Upper lobe of left lung (tissue), 6 donors: ENCODE measurements around the gene EPB41L4B. TPM values are rescaled to one million over a fixed set of nuclear protein-coding genes. Genes with fewer than 3 reads are reported as not detected.

ENCODE experiments used
- ATAC-seq, 2 donors: fragments of 200-7000 bp; cut with Tn5 transposase; one replicate each; pipeline ENCODE4 v1.9.1; 2022; ENCODE audit warnings: mild to moderate bottlenecking in 2 of 2, moderate library complexity in 2 of 2; ENCODE audit not compliant: low FRiP score in 2 of 2
- DNase-seq, 2 donors: peaks; one replicate each; pipeline ENCODE4 v3.0.0-alpha.2; 2019 to 2020
- H3K27ac ChIP-seq, 4 donors: fragments of 200-600 bp; sonication (generic); one replicate each; pipeline ENCODE4 v1.5.1; 2016 to 2019
- H3K27me3 ChIP-seq, 4 donors: fragments of 200-600 bp; sonication (generic); one replicate each; pipeline ENCODE4 v1.5.1; 2017 to 2019
- H3K36me3 ChIP-seq, 4 donors: fragments of 200-600 bp; sonication (generic); one replicate each; pipeline ENCODE4 v1.5.1; 2016 to 2019
- H3K4me1 ChIP-seq, 4 donors: fragments of 200-600 bp; sonication (generic); one replicate each; pipeline ENCODE4 v1.5.1; 2018 to 2019
- H3K4me3 ChIP-seq, 4 donors: fragments of 200-600 bp; sonication (generic); one replicate each; pipeline ENCODE4 v1.5.1; 2017 to 2019; ENCODE audit warnings: mild to moderate bottlenecking in 2 of 4, moderate library complexity in 1 of 4
- H3K9me3 ChIP-seq, 4 donors: fragments of 200-600 bp; sonication (generic); one replicate each; pipeline ENCODE4 v1.5.1; 2018 to 2019
- CTCF ChIP-seq, 6 experiments: fragments of 450-650 bp in 4 of 6; fragments of 200-600 bp in 2 of 6; sonication (generic) in 2 of 6; IDR thresholded peaks; one replicate each; pipeline ENCODE4 v1.5.1; 2016 to 2019; ENCODE audit warnings: antibody characterized with exemption in 6 of 6
- EP300 ChIP-seq, 4 donors: sonication (generic); formaldehyde crosslinking; IDR thresholded peaks; one replicate each; pipeline ENCODE4 v1.5.1; 2017; ENCODE audit warnings: antibody characterized with exemption in 4 of 4, control low read depth in 2 of 4
- POLR2A ChIP-seq, 4 donors: fragments of 450-650 bp; IDR thresholded peaks; one replicate each; pipeline ENCODE4 v1.5.1; 2016 to 2017; ENCODE audit warnings: antibody characterized with exemption in 4 of 4, mild to moderate bottlenecking in 2 of 4
- POLR2AphosphoS5 ChIP-seq, 2 donors: sonication (generic); formaldehyde crosslinking; IDR thresholded peaks; one replicate each; pipeline ENCODE4 v1.5.1; 2017; ENCODE audit warnings: antibody characterized with exemption in 2 of 2
- WGBS, 2 donors: methylation state at CpG; one replicate each; pipeline ENCODE4 v1.1.5; 2017 to 2018; 5-methylcytosine and 5-hydroxymethylcytosine counted together
- total RNA-seq, 6 donors: library from RNA; depleted of rRNA in 4 of 6; stranded (reverse); fragments of >200 nt in 4 of 6; gene quantifications; one replicate each; pipeline versions ENCODE4 v1.1.0 to v1.2.1, GENCODE V29; 2016 to 2021
- donor health status: DM: no; HTN: no; CAD: no; lungs with moderate emphysema.
- donor health status: DM: no; HTN: yes; CAD: no; lungs with severe emphysema.

The EPB41L4B gene
- total RNA-seq, 6 donors from 2014 or later = 8.3 to 28.0 (median 10.9) TPM

- Histone ChIP-seq H3K9me3 (no peaks in the 10 kb centered on the region), H3K27me3 (peaks cover 0 to 8% (median 3%) of the 10 kb centered on the region in 4 donors), H3K27ac (no peak within 1 kb of the TSS), H3K4me3 (peak within 1 kb of the TSS in 3 of 4 donors; percentile 23 to 36 (median 27)), H3K4me1 (peaks cover 0 to 11% (median 3%) of the 10 kb centered on the region in 4 donors), H3K36me3 (no peaks in the 10 kb centered on the region)
- TF ChIP-seq POLR2A (IDR thresholded peaks at IDR 0.05) (no peak), POLR2AphosphoS5 (IDR thresholded peaks at IDR 0.05) (no peak), EP300 (IDR thresholded peaks at IDR 0.05) (no peak), CTCF (IDR thresholded peaks at IDR 0.05) (no peak)
- ATAC-seq (no peak), DNase-seq (peak in 1 of 2 donors; percentile 76)
- 14 to 18% methylated on average over 30 to 35 of the region's 86 CpGs for WGBS, 2 donors
Observed at GRCh38 chr9:109166771-109167601, 153.9 kb downstream of the EPB41L4B start, which contains the start of gene FRRS1L. TSS of gene FRRS1L (minus strand) at chr9:109167249. CDS start at chr9:109167138, 111 bp downstream.

- TF ChIP-seq EP300 (IDR thresholded peaks at IDR 0.05) (no peak), POLR2AphosphoS5 (IDR thresholded peaks at IDR 0.05) (no peak), POLR2A (IDR thresholded peaks at IDR 0.05) (no peak), CTCF (IDR thresholded peaks at IDR 0.05) (no peak)
- WGBS, 2 donors = 84 to 86% methylated on average over 15 to 16 of the region's 16 CpGs
- Histone ChIP-seq H3K9me3 (no peaks in the 10 kb centered on the region), H3K27me3 (peaks cover 0 to 8% (median 3%) of the 10 kb centered on the region in 4 donors), H3K36me3 (no peaks in the 10 kb centered on the region), H3K27ac (no peak overlapping the region), H3K4me3 (peak overlapping the region in 3 of 4 donors; percentile 20 to 36 (median 27)), H3K4me1 (peaks cover 0 to 11% (median 3%) of the 10 kb centered on the region in 4 donors)
- ATAC-seq (no peak), DNase-seq (no peak)
Observed at GRCh38 chr9:109166171-109166770, 154.6 kb downstream of the EPB41L4B start.

- Histone ChIP-seq H3K4me1 (peaks cover 0 to 11% (median 3%) of the 10 kb centered on the region in 4 donors), H3K36me3 (no peaks in the 10 kb centered on the region), H3K4me3 (no peak overlapping the region), H3K27me3 (peaks cover 0 to 8% (median 3%) of the 10 kb centered on the region in 4 donors), H3K27ac (no peak overlapping the region), H3K9me3 (no peaks in the 10 kb centered on the region)
- no peak for DNase-seq
- WGBS, 2 donors = 78 to 82% methylated on average over 5 of the region's 5 CpGs
- no peak for ATAC-seq
- TF ChIP-seq POLR2A (IDR thresholded peaks at IDR 0.05) = no peak
- no peak for TF ChIP-seq POLR2AphosphoS5 (IDR thresholded peaks at IDR 0.05)
- no peak for TF ChIP-seq CTCF (IDR thresholded peaks at IDR 0.05)
- TF ChIP-seq EP300 (IDR thresholded peaks at IDR 0.05) = no peak
Observed at GRCh38 chr9:109164042-109164441, 156.8 kb downstream of the EPB41L4B start.

GRCh38 chr9:109163194-109163593, 157.7 kb downstream of the EPB41L4B start:
- H3K4me3 ChIP-seq = no peak overlapping the region
- no peaks in the 10 kb centered on the region for H3K9me3 ChIP-seq
- H3K27me3 ChIP-seq = peaks cover 0 to 8% (median 3%) of the 10 kb centered on the region in 4 donors
- H3K4me1 ChIP-seq = peaks cover 0 to 11% (median 3%) of the 10 kb centered on the region in 4 donors
- ATAC-seq (no peak), DNase-seq (no peak)
- H3K27ac ChIP-seq = no peak overlapping the region
- TF ChIP-seq POLR2AphosphoS5 (IDR thresholded peaks at IDR 0.05) (no peak), EP300 (IDR thresholded peaks at IDR 0.05) (no peak), CTCF (IDR thresholded peaks at IDR 0.05) (no peak), POLR2A (IDR thresholded peaks at IDR 0.05) (no peak)
- 91 to 96% methylated on average over 1 of the region's 1 CpG for WGBS, 2 donors
- H3K36me3 ChIP-seq = no peaks in the 10 kb centered on the region
